Duodenal mucosa (tissue), 2 donors: Measurements from ENCODE around the gene KRTAP19-2.

Experiments
- H3K27ac ChIP-seq: one replicate; pipeline ENCODE4 v1.7.0; 2013; ENCODE audit warnings: low read depth, low read length
- H3K27me3 ChIP-seq, 2 donors: one replicate each; pipeline ENCODE4 v1.7.0; 2013; ENCODE audit warnings: low read length in 2 of 2, control low read depth in 1 of 2; ENCODE audit not compliant: insufficient read depth in 2 of 2, control insufficient read depth in 1 of 2
- H3K36me3 ChIP-seq, 2 donors: one replicate each; pipeline ENCODE4 v1.7.0; 2013; ENCODE audit warnings: low read length in 2 of 2, control low read depth in 1 of 2; ENCODE audit not compliant: insufficient read depth in 2 of 2, control insufficient read depth in 1 of 2
- H3K4me1 ChIP-seq, 2 donors: one replicate each; pipeline ENCODE4 v1.7.0; 2013; ENCODE audit warnings: low read length in 2 of 2, control low read depth in 1 of 2; ENCODE audit not compliant: insufficient read depth in 2 of 2, control insufficient read depth in 1 of 2
- H3K4me3 ChIP-seq, 2 donors: one replicate each; pipeline ENCODE4 v1.7.0; 2013; ENCODE audit warnings: low read length in 2 of 2, low read depth in 1 of 2
- H3K9ac ChIP-seq, 2 donors: one replicate each; pipeline ENCODE4 v1.7.0; 2013; ENCODE audit warnings: low read length in 2 of 2, low read depth in 1 of 2
- H3K9me3 ChIP-seq, 2 donors: one replicate each; pipeline ENCODE4 v1.7.0; 2013; ENCODE audit warnings: low read length in 2 of 2, control low read depth in 1 of 2; ENCODE audit not compliant: control insufficient read depth in 1 of 2

The KRTAP19-2 gene

DNA sequence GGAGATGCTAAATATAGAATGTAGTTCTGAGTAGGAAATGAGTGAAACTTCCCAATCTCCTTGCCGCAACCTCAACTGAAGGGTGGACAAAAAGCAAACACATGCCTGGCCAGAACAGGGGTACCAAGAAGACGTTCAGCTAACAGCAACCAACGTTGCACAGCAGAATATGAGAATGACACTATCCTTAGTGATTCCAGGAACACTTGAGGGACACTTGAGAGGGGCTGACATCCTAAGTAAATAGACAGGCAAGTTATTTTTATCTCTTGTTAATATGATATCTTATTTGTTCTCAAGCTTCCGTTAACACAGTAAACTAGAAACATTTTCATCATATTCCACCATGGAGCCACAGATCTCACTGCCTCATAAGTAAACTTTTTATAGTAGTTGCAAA, 8.0 kb downstream of the KRTAP19-2 start:
- H3K9me3 ChIP-seq = peaks cover 2 to 14% of the 10 kb centered on the region in 2 donors
- H3K27ac ChIP-seq = no peak overlapping the region
- H3K4me1 ChIP-seq = no peaks in the 10 kb centered on the region
- H3K4me3 ChIP-seq = no peak overlapping the region
- H3K36me3 ChIP-seq = no peaks in the 10 kb centered on the region
- H3K27me3 ChIP-seq = no peaks in the 10 kb centered on the region
- H3K9ac ChIP-seq = no peak overlapping the region

DNA sequence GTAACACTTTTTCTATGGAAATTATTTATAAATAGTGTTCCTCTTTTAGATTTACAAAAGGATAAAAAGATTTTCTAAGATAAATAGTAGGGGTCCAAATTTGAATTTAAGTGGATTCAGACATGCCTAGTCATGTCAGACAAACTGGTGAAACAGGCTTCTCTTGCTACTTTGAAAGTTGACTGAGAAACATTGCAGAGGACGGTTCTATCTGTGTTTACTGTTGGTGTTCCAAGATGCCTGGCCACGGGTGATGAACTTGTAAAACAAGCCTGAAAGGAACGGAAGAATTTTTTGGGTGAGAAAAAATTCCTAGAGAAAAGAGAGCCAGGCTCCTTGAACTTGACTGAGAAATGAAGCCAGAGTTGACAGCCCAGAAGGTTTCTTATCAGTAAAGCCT, 9.2 kb downstream of the KRTAP19-2 start:
- Histone ChIP-seq H3K9ac (no peak overlapping the region), H3K4me3 (no peak overlapping the region), H3K4me1 (no peaks in the 10 kb centered on the region), H3K27me3 (no peaks in the 10 kb centered on the region), H3K36me3 (no peaks in the 10 kb centered on the region), H3K27ac (no peak overlapping the region), H3K9me3 (peaks cover 2 to 14% of the 10 kb centered on the region in 2 donors)

DNA sequence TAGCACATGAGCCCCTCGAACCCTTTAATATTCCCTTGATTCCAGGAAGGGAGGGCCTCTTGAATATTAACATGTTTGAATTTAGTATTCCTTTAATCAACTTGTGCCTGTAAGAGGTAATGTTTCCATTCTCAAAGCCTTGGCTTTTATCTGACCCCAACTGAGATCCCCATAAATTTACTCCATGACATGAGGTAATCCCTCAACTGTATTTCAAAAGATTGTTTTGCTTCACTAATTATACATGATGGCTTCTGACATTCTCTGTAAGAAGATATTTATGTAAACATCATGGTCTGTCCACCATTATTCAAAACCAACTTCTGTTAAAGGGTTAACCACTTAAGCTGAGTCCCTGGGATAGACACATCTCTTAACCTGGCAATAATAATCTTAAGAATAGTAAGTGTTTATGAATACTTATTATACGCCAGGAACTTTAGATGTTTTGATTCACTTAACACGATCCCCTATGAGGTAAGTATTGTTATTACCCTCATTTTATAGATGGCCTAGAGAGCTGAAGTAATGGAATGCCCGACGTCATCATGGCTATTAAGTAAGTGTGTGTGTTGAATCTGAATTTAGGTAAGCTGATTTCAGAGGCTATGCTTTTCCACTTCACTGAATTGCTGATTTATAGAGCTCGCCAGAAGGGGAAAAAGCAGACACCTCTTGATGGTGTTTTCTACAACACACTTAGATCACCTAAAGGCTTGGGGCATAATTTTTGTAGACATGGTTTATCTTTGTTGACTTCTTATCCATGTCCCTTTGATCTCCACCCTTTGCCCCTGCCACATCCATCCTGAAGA, 18.1 kb downstream of the KRTAP19-2 start:
- no peaks in the 10 kb centered on the region for H3K4me1 ChIP-seq
- peaks cover 0 to 5% of the 10 kb centered on the region in 2 donors for H3K9me3 ChIP-seq

DNA sequence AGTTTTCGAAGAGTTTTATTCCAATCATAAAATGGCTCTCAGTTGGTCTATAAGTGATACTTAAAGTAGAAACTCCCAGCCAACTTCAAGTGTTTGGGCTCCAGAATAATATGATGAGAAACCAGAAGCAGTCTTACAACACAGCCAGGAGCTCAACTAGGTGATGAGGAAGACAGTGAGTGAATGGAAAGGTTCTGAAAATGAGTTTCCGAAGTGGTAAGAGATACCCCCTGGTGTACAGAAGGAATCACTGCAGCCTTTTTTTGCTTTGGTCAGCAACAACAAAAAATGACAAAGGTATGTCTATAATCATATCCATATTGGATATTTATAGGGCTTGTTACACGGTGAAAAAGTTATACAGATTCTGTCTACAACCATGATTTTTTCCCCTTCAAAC, 23.5 kb downstream of the KRTAP19-2 start:
- Histone ChIP-seq H3K27me3 (no peaks in the 10 kb centered on the region), H3K9me3 (no peaks in the 10 kb centered on the region), H3K4me1 (no peaks in the 10 kb centered on the region), H3K36me3 (no peaks in the 10 kb centered on the region), H3K9ac (no peak overlapping the region), H3K4me3 (no peak overlapping the region), H3K27ac (no peak overlapping the region)

More for the DNA sequence above, 18.1 kb downstream of the KRTAP19-2 start:
- H3K27me3 ChIP-seq = no peaks in the 10 kb centered on the region
- no peak overlapping the region for H3K9ac ChIP-seq
- no peak overlapping the region for H3K27ac ChIP-seq
- H3K36me3 ChIP-seq = no peaks in the 10 kb centered on the region
- H3K4me3 ChIP-seq = no peak overlapping the region

DNA sequence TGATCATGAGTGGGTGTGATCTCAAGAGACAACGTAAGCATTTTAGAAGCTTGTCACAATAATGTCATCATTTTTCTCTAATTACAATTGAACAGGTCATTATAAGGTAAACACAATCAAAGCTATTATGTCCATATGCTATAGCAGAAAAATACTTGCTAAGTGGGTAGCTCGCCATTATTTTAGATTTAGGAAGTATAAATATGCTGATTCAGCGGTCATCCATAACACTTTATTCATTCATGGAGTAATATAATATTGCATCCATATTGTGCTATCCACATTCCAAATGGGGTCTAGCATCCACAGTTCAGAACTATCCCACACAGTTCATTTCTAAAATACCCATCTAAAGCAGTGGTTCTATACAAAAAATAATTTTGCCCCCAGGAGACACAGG, 38.7 kb downstream of the KRTAP19-2 start:
- no peaks in the 10 kb centered on the region for H3K36me3 ChIP-seq
- no peaks in the 10 kb centered on the region for H3K27me3 ChIP-seq
- H3K4me3 ChIP-seq = no peak overlapping the region
- H3K27ac ChIP-seq = no peak overlapping the region
- H3K9me3 ChIP-seq = peaks cover 0 to 9% of the 10 kb centered on the region in 2 donors
- no peak overlapping the region for H3K9ac ChIP-seq
- no peaks in the 10 kb centered on the region for H3K4me1 ChIP-seq

DNA sequence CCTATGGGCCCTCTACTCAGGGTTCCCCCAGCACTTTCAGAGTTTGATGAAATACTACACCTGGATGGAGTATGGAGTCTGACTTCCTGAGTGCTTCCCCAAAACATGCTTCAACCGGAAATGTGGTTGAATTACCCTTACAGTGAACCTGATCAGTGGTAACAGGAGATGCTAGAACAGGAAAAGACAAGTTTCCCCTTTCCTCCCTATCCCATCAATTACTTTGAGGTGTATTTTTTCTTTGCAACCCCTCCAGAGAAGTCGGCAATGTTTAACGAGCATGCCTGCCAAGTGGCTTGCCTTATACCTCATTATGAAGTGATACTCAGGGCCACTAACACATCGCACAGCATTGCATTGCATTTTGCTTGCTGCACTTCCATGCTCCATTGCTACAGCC, 40.2 kb downstream of the KRTAP19-2 start:
- Histone ChIP-seq H3K36me3 (no peaks in the 10 kb centered on the region), H3K9ac (no peak overlapping the region), H3K27ac (no peak overlapping the region), H3K27me3 (no peaks in the 10 kb centered on the region), H3K4me3 (no peak overlapping the region), H3K4me1 (no peaks in the 10 kb centered on the region), H3K9me3 (peaks cover 0 to 9% of the 10 kb centered on the region in 2 donors)

DNA sequence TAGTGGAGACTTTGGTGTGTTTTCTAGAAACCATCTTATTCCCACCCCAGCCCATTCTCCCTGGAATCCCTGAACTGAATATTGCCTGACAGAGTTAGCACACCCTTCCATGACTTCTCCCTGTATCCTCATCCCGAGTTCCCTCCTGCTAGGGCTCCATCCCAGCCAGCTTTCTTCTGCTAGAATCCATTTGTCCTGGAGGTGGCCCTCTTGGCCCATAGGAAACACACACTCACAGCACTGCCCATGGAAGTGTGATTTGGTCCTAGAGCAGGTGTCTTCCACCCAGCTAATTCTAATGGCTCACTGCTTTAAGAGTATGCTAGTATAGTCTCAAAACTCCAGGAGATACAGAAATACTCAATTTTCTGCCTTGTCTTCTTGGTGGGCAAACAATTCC, 43.0 kb downstream of the KRTAP19-2 start:
- Histone ChIP-seq H3K4me3 (no peak overlapping the region), H3K27me3 (no peaks in the 10 kb centered on the region), H3K36me3 (no peaks in the 10 kb centered on the region), H3K4me1 (no peaks in the 10 kb centered on the region), H3K9me3 (peaks cover 0 to 14% of the 10 kb centered on the region in 2 donors), H3K9ac (no peak overlapping the region), H3K27ac (no peak overlapping the region)

DNA sequence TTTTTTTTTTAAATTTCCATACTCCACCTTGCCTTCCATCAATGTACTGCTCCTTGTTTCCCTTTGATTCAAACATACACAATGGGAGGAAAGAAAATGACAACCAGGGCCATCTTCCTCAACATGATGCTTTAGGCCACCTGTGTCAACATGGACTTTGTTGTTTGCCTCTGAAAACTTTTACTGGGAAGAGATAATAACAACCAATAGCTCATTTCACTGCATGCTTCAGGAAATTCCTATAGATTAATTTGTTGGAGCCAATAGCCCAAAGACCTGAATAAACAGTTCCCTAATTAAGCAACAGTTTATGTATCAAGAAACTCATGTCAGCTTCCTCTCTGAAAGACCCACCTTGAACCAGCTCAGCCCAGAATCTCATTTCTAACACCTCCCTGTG, 44.0 kb downstream of the KRTAP19-2 start:
- no peak overlapping the region for H3K27ac ChIP-seq
- H3K27me3 ChIP-seq = no peaks in the 10 kb centered on the region
- peaks cover 0 to 14% of the 10 kb centered on the region in 2 donors for H3K9me3 ChIP-seq
- H3K4me3 ChIP-seq = no peak overlapping the region
- no peaks in the 10 kb centered on the region for H3K4me1 ChIP-seq
- no peaks in the 10 kb centered on the region for H3K36me3 ChIP-seq
- H3K9ac ChIP-seq = no peak overlapping the region

DNA sequence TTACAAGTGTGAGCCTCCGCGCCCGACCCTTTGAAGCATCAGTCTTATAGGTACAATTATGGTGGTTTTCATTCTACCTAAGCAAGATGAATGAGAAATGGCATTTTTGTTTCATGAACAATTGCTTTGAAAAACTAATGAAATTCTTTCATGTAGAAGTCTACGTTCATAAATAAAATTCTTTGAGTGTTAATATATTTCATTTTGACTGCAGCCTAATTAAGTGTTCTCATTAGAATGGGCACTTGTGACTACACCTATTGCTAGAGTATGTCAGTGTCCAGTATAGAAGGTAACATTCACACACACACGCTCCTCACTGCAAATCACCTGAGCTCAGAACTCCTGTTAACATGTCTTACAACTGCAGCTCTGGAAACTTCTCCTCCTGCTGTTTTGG, 47.3 kb downstream of the KRTAP19-2 start, which contains the start of gene KRTAP15-1:
Gene KRTAP15-1, plus strand, starts transcription at position 301 of the 400 bp plus-strand sequence. Its CDS starts 53 bp downstream, at position 354.
- H3K4me3 ChIP-seq = no peak within 1 kb of the TSS
- no peak within 1 kb of the TSS for H3K9ac ChIP-seq
- H3K27me3 ChIP-seq = no peaks in the 10 kb centered on the region
- no peaks in the 10 kb centered on the region for H3K36me3 ChIP-seq
- no peak within 1 kb of the TSS for H3K27ac ChIP-seq
- H3K9me3 ChIP-seq = peaks cover 0 to 14% of the 10 kb centered on the region in 2 donors
- no peaks in the 10 kb centered on the region for H3K4me1 ChIP-seq
